Hematopoietic multipotent progenitor cell (in vitro differentiated cells): Measurements from ENCODE around the gene CRISP2. TPM values are rescaled to one million over a fixed set of nuclear protein-coding genes. Genes with fewer than 3 reads are reported as not detected.

Experiments used
- DNase-seq, 3 donors: peaks; one replicate each; pipeline ENCODE4 v3.0.0-alpha.2; 2011 to 2015; ENCODE audit warnings: low read depth in 2 of 3, low spot score in 2 of 3
- total RNA-seq: library from RNA; depleted of rRNA; stranded (reverse); fragments of >200 nt; gene quantifications from one replicate; pipeline ENCODE4 v1.2.3, GENCODE V29; 2012

Gene CRISP2
- total RNA-seq, 1 donor: under 0.01 TPM

GRCh38 chr6:49662892-49663261 lies 50.5 kb downstream of the CRISP2 start:
- DNase-seq: no peak

- DNase-seq: no peak
Measured at GRCh38 chr6:49662231-49662891, 51.0 kb downstream of the CRISP2 start.

GRCh38 chr6:49653942-49654341 lies 59.4 kb downstream of the CRISP2 start:
- no peak for DNase-seq

GRCh38 chr6:49653438-49653837 lies 59.9 kb downstream of the CRISP2 start:
- DNase-seq: no peak

GRCh38 chr6:49651239-49651638 lies 62.1 kb downstream of the CRISP2 start:
- no peak for DNase-seq

GRCh38 chr6:49649988-49650387 lies 63.4 kb downstream of the CRISP2 start:
- DNase-seq: no peak

GRCh38 chr6:49648036-49648435 lies 65.3 kb downstream of the CRISP2 start:
- no peak for DNase-seq

GRCh38 chr6:49647476-49647875 lies 65.9 kb downstream of the CRISP2 start:
- DNase-seq: no peak

GRCh38 chr6:49646942-49647341 lies 66.4 kb downstream of the CRISP2 start:
- no peak for DNase-seq

GRCh38 chr6:49646130-49646824 lies 67.1 kb downstream of the CRISP2 start:
- peak in 2 of 3 donors; percentile 82 to 96 for DNase-seq

- no peak for DNase-seq
Measured at GRCh38 chr6:49645139-49645538, 68.2 kb downstream of the CRISP2 start.

Other genes with a start within 250 kb of the CRISP2 start
- gene GLYATL3, start 213.6 kb downstream of the CRISP2 start, total RNA-seq: not detected
- 1.3 TPM for gene C6orf141, start 162.9 kb downstream of the CRISP2 start, total RNA-seq
- gene RHAG, start 76.7 kb downstream of the CRISP2 start, total RNA-seq: 3.5 TPM
- gene CRISP3, start 30.8 kb upstream of the CRISP2 start, total RNA-seq: under 0.01 TPM
- gene PGK2, start 73.7 kb upstream of the CRISP2 start, total RNA-seq: not detected
- not detected for gene CRISP1, start 153.0 kb upstream of the CRISP2 start, total RNA-seq